NCI-H1694 treated with DMSO at 0.1 percent for 48 hours (cell line): ENCODE results near the gene SCIN.
"Not testable (repeated sequence)": the region's sequence is repeated elsewhere in the genome, so short reads cannot be mapped to it uniquely, and the experiment has no call there.

Experiments used
- DNase-seq: peaks from one replicate; lab custom pipeline; 2025; lab: John Stamatoyannopoulos, UW

SCIN gene

DNA sequence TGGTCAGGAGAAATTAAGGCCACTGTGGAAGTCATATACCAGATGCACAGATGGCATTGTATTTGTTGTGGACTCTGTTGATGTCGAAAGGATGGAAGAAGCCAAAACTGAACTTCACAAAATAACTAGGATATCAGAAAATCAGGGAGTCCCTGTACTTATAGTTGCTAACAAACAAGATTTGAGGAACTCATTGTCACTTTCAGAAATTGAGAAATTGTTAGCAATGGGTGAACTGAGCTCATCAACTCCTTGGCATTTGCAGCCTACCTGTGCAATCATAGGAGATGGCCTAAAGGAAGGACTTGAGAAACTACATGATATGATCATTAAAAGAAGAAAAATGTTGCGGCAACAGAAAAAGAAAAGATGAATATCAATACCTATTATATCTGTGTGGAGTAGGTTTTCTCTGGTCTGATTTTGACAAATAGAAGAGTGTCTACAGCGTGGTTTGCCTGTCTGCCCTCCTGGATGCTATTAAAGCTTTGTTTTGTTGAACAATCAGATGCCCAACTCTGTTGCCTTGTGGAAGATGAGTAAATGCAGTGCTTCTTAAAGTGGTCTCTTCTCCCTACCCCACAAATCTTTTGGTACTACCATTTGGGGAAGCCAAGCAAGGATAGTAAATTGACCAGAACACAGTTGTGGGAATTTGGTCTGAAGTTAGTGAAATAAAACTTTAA is 118.1 kb downstream of the SCIN start:
- DNase-seq, result not testable (repeated sequence)

DNA sequence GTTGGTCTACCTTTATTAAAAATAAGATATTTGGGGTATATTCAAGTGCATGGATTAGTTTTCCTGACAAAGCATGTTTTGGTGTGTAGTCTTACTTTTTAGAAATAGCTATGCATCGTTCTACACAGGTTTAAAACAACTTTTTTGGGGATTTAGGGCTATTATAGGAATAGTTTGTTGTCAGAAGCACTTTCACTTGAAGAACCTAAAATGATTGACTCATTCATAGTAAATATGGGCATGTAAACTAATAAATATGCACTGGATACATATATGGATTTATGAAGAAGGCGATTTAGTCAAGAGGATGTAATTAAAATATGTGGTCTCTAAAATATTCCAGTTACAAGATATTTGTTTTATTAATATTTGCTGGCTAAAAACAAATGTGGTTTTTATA is 118.9 kb downstream of the SCIN start:
- no peak for DNase-seq

DNA sequence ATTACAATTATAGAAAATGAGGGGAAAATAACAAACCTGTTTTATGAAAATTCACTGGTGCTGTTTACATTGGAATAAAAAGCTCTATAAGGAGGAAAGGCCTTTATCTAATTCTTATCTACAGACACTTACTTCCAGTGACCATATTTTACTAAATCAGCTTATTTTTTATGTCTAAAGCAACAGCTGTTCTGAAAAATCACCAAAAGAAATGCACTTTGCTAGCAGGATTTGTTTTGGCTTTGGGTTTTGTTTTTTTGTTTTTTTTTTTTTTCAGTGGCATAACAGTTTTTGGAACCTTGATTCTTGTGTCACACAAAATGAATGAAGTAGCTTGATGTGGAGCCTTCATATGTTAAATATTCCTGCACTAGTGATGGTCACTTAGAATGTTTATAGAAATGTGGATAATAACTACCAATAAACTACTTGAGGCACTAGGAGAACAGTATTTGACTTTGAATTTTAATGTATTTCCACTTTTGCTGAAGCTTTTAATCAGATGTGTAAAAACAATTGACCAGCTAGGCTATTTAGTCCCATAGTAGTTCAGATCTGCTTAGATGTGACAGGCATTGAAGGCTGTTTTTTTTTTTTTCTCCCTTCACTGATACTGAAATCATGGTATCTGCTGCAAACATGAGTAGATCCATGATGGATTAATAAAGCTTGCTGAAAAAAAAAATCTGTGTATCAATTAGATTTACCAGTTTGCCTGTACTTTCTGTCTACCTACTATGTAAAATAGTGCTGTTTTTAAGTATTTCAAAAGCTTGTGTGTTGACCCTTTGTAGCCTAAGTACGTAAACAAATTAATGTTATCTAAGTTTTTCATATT is 119.7 kb downstream of the SCIN start:
- no peak for DNase-seq

DNA sequence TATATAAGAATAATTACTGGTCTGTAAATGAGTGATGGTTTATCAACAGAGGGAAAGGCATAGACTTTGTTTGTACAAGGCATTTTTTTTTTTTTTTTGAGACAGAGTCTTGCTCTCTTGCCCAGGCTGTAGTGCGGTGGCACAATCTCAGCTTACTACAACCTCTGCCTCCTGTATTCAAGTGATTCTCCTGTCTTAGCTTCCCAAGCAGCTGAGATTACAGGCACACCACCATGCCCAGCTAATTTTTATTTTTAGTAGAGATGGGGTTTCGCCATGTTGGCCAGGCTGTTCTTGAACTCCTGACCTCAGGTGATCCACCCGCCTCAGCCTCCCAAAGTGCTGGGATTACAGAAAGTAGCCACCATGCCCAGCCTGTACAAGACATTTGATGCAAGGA is 120.9 kb downstream of the SCIN start:
- not testable (repeated sequence) for DNase-seq

DNA sequence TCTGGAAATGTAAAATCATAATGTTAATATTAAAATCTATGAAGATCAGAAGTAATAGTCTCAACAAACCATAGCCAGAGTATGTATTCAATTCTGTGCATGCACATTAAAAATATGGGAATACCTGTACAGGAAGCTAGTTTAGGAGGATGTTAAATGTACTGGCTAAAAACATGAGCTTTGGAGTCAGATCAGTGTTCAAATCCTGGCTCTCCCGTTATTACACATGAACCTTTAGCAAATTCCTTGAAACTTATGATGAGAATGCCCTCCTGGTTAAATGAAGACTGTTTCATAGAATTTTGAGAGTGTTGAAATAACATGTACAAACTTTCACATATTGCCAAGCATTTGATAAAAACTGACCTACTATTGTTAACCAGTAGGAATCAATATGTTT is 121.5 kb downstream of the SCIN start:
- no peak for DNase-seq

DNA sequence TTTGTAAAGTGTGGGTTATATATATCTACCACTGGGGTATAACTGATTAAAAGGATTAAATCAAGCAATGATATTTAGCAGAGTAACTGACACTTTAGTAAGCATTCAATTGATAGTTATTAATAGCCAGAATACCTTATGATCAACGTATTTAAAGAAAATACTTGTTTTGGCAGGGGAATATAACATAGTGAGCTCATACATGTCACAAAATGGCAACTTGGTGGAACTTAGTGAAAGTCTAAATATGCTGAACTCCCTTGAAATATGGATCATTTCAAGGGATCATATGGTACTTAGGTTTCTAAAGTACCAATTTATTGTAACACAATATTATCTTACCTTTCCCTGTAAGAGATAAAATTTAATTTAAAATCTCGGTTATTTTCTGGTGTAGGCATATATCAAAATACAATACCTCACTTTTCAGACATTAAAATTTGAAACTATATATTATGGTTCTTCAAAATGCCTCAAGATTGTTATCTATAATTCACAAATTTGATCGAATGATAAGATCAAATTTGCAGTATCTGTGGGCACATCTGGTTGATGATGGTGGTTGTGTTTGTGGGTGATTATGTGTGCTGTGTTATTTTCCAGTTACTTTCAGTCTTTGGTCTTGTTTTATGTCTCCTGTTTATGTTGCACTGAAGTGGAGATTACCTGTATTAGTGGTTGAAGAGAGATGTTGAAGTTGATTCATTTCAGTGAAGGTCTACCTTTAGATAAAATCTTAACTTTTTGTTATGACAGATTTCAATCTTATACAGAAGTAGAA is 122.1 kb downstream of the SCIN start:
- no peak for DNase-seq

DNA sequence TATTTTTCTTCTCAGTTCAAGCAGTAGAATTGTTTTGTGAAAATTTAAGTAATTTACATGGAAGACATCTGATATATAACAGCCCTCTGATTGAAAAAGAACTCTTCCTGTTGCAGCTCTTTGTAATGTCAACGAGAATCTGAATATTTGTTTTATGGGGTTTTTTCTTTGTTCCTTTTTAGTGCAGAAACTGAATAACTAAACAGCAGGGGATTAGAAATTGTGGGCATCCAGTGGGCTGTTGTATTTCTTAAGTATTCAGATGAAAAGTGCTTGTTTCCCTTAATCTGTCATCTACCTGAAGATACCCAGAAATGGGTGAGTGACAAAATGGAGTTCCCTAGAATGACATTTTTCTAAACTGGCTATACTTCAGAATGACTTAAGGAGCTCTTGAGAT is 124.3 kb downstream of the SCIN start:
- no peak for DNase-seq

DNA sequence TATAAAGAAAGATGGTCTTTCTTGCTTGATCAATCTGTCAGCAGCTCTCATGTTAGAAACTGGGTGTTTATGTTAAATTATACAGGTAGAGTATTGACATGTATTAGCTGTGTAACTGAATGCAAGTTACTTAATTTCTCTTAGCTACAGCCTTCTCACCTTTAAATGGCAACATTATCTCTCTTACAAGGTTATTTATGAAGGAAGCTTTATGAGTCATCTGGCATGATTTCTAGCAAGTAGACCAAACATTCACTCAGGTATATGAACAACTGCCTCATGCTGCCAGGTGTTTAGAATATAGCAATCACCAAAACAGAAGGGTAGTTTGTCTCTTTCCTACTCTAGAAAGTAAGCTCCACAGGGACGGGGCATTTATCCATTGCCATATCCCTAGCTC is 125.4 kb downstream of the SCIN start:
- DNase-seq, result no peak

DNA sequence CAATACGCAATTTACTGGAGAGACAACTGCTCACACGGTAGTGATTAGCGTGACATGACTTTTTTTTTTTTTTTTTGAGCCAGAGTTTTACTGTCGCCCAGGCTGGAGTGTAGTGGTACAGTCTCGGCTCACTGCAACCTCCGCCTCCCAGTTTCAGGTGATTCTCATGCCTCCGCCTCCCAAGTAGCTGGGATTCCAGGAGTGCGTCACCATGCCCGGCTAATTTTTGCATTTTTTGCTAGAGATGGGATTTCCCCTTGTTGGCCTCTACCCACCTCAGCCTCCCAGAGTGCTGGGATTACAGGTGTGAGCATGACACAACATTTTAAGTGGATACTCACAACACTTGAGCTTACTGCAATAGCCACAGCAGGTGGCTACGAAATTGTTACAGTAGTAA is 128.8 kb downstream of the SCIN start:
- no peak for DNase-seq

DNA sequence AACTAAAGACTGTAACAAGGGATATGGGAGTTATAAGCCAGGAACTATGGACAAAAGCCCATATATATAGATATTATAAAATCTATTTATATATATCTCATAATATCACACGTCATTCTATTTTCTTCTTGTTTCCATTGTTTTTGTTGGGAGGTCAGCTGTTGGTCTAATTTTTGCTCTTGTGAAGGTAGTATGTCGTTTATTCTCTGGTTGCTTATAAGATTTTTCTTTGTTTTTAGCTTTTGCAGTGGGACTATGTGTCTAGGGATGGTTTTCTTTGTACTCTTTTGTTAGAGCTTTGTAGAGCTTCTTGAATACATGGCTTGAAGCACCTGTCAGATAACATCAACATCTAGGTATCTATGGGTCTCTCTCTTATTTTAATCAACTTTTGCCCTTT is 130.9 kb downstream of the SCIN start:
- DNase-seq, result no peak

DNA sequence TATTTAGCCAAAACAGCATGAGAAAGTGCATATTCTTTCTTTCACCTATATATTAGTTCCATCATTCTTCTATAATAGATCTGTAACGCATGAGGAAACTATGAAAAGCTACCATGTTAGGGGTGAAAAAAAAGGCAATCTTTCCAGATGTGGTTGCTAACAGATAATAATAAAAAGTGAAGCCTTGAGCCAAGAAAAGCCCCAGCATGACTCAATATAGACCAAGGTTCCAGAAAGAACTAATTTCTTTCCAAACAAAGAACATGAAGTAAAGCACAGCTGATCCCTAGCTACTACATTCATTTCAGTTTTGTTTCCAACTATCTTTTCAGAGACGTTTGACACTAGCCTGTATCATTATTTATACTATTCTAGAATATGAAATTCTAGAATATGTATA is 133.4 kb downstream of the SCIN start:
- DNase-seq, result no peak

DNA sequence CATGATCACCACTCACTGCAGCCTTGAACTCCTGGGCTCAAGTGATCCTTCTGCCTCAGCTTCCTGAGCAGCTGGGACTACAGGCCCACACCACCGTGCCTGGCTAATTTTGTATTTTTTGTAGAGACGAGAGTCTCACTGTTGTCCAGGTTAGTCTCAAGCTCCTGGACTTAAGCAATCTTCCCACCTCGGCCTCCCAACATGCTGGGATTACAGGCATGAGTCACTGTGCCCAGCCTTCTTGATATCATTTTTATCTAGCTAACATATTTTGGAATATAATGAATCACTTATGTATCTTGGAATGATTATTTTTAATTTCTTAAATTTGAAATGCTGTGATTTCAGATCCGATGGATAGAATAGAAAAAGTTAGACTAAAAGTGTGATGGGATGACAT is 135.4 kb downstream of the SCIN start:
- DNase-seq, result no peak

DNA sequence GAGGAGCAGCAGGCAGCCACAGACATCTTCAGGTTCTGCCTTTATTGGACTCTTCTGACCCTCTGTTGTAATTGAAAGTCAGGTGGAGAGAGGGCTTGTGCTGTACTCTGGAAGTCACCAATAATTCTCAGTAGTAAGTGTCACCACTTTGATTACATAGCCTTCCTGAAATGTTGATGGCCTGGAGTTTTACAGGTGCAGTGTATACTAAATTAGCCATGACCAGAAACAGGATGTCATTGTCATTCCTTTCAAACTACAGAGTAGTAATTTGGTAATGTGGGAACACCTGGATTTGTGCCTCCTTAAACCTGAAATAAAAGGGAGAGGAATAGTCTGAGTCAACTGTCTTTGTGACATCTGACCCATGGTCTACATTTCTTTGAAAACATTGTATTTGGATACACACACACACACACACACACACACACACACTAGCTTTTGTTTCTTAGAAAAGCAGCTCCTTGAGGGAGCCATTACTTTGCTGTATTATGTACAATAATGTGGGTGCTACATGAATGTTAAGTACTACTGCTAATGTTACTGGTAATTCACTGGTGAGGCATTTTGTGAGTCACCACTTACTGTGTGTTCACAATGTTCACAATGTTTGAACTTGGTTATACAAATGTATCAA is 136.5 kb downstream of the SCIN start:
- no peak for DNase-seq

DNA sequence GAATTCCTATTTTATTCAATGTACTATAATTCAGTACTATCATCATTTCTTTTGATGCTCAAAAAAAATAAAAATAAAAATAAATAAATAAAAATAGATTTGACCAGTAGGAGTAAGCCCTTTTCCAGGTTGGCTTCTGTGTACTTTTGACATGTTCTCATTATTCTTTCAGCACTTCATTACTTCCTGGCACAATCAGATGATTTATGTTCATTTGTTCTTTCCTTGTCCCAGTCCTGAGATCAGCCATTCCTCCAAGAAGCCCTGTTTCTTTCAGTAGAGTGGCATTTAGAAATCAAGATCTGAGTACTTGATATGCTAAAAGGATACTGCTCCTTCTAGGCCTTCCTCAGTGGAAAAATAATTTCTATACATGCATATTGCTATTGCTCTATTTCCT is 137.8 kb downstream of the SCIN start:
- no peak for DNase-seq
